SK-N-SH (cell line): ENCODE data around the gene NTSR2.

ENCODE experiments used
- CTCF ChIP-seq: fragments of 200-600 bp; sonication (generic); IDR thresholded peaks from 2 replicates; pipeline ENCODE4 v1.6.1; 2017; ENCODE audit warnings: antibody characterized with exemption, mild to moderate bottlenecking, moderate library complexity
- RFX5 ChIP-seq: IDR thresholded peaks from 2 replicates; pipeline ENCODE4 v1.6.1; 2012; ENCODE audit warnings: mild to moderate bottlenecking, improper control_type of control experiment, low read length

GRCh38 chr2:11663427-11663826 is 6.6 kb downstream of the NTSR2 start:
- TF ChIP-seq CTCF (no peak), RFX5 (no peak)
